T-helper 22 cell (primary cell): ENCODE results near the gene PAMR1.
"Not testable (repeated sequence)": the region's sequence is repeated elsewhere in the genome, so short reads cannot be mapped to it uniquely, and the experiment has no call there.

Experiments
- DNase-seq: peaks from one replicate; pipeline ENCODE4 v3.0.0-alpha.2; 2020; ENCODE audit warnings: low read depth

The PAMR1 gene

GRCh38 chr11:35525501-35526175 lies at the start of gene PAMR1:
Gene PAMR1, minus strand, starts transcription at chr11:35525616. Its CDS starts 31 bp downstream, at chr11:35525585.
- DNase-seq: no peak

GRCh38 chr11:35571696-35572095 lies 46.3 kb upstream of the PAMR1 start:
- no peak for DNase-seq

- DNase-seq: no peak
Measured at GRCh38 chr11:35567737-35568465, 42.5 kb upstream of the PAMR1 start.

GRCh38 chr11:35566885-35567284 lies 41.5 kb upstream of the PAMR1 start:
- DNase-seq: no peak

GRCh38 chr11:35566181-35566580 lies 40.8 kb upstream of the PAMR1 start:
- no peak for DNase-seq

GRCh38 chr11:35564245-35564595 lies 38.8 kb upstream of the PAMR1 start:
- no peak for DNase-seq

GRCh38 chr11:35563484-35564244 lies 38.2 kb upstream of the PAMR1 start:
- no peak for DNase-seq

GRCh38 chr11:35559949-35560348 lies 34.5 kb upstream of the PAMR1 start:
- no peak for DNase-seq

GRCh38 chr11:35558513-35558912 lies 33.1 kb upstream of the PAMR1 start:
- no peak for DNase-seq

GRCh38 chr11:35555488-35555887 lies 30.1 kb upstream of the PAMR1 start:
- no peak for DNase-seq

GRCh38 chr11:35554491-35555437 lies 29.3 kb upstream of the PAMR1 start:
- no peak for DNase-seq

GRCh38 chr11:35553831-35554230 lies 28.4 kb upstream of the PAMR1 start:
- no peak for DNase-seq

GRCh38 chr11:35553021-35553420 lies 27.6 kb upstream of the PAMR1 start:
- no peak for DNase-seq

GRCh38 chr11:35552616-35553015 lies 27.2 kb upstream of the PAMR1 start:
- DNase-seq: no peak

GRCh38 chr11:35550374-35551036 lies 25.1 kb upstream of the PAMR1 start:
- no peak for DNase-seq

GRCh38 chr11:35549787-35550186 lies 24.4 kb upstream of the PAMR1 start:
- DNase-seq: no peak

GRCh38 chr11:35548925-35549561 lies 23.6 kb upstream of the PAMR1 start:
- DNase-seq: no peak

- not testable (repeated sequence) for DNase-seq
Measured at GRCh38 chr11:35547995-35548394, 22.6 kb upstream of the PAMR1 start.

- no peak for DNase-seq
Measured at GRCh38 chr11:35546317-35546716, 20.9 kb upstream of the PAMR1 start.

- DNase-seq: no peak
Measured at GRCh38 chr11:35545391-35546003, 20.1 kb upstream of the PAMR1 start.
